Liver (tissue), 9 donors: ENCODE data around the gene CCDC178. TPM values are rescaled to one million over a fixed set of nuclear protein-coding genes. Genes with fewer than 3 reads are reported as not detected.

Experiments used
- DNase-seq: peaks from one replicate; pipeline ENCODE4 v3.0.0-alpha.2; 2017; ENCODE audit warnings: low spot score
- H3K27ac ChIP-seq, 2 donors: one replicate each; pipeline ENCODE4 v1.7.0; 2013; ENCODE audit warnings: inconsistent platforms in 2 of 2, low read length in 2 of 2, control low read depth in 1 of 2, low read depth in 1 of 2, mild to moderate bottlenecking in 1 of 2
- H3K27me3 ChIP-seq, 4 donors: one replicate each; pipeline versions ENCODE4 v1.6.1 to v1.7.0; 2013; ENCODE audit warnings: low read length in 3 of 4, inconsistent platforms in 1 of 4, mild to moderate bottlenecking in 1 of 4, moderate library complexity in 1 of 4; ENCODE audit not compliant: control insufficient read depth in 4 of 4, insufficient read depth in 4 of 4
- H3K36me3 ChIP-seq, 4 donors: one replicate each; pipeline versions ENCODE4 v1.6.1 to v1.7.0; 2013; ENCODE audit warnings: low read length in 3 of 4, mild to moderate bottlenecking in 3 of 4, low read depth in 1 of 4, moderate library complexity in 1 of 4; ENCODE audit not compliant: control insufficient read depth in 4 of 4, insufficient read depth in 3 of 4
- H3K4me1 ChIP-seq, 4 donors: one replicate each; pipeline versions ENCODE4 v1.6.1 to v1.7.0; 2013; ENCODE audit warnings: low read length in 3 of 4, mild to moderate bottlenecking in 3 of 4, moderate library complexity in 1 of 4; ENCODE audit not compliant: control insufficient read depth in 4 of 4, insufficient read depth in 4 of 4
- H3K4me3 ChIP-seq, 3 donors: one replicate each; pipeline versions ENCODE4 v1.6.1 to v1.7.0; 2013; ENCODE audit warnings: low read length in 3 of 3, control low read depth in 1 of 3, low read depth in 1 of 3, mild to moderate bottlenecking in 1 of 3
- H3K9ac ChIP-seq, 2 donors: one replicate each; pipeline ENCODE4 v1.7.0; 2013; ENCODE audit warnings: low read length in 2 of 2, mild to moderate bottlenecking in 2 of 2, moderate library complexity in 2 of 2, control low read depth in 1 of 2, low read depth in 1 of 2
- H3K9me3 ChIP-seq, 4 donors: one replicate each; pipeline versions ENCODE4 v1.6.1 to v1.7.0; 2013; ENCODE audit warnings: low read length in 3 of 4; ENCODE audit not compliant: control insufficient read depth in 4 of 4
- CTCF ChIP-seq: fragments of 150-350 bp; IDR thresholded peaks from 2 replicates; pipeline ENCODE4 v1.5.1; 2017; ENCODE audit warnings: improper control_type of control experiment, low read depth, low read length; ENCODE audit not compliant: missing input control
- EGR1 ChIP-seq, 2 donors: IDR thresholded peaks; 2 replicates each; pipeline ENCODE4 v1.6.1; 2016 to 2018; ENCODE audit warnings: antibody characterized with exemption in 2 of 2, low read depth in 2 of 2
- FOXA1 ChIP-seq: IDR thresholded peaks from 2 replicates; pipeline ENCODE4 v1.6.1; 2016; ENCODE audit warnings: antibody characterized with exemption
- GABPA ChIP-seq, 2 donors: IDR thresholded peaks in 1 of 2; conservative IDR thresholded peaks in 1 of 2; 2 replicates each; pipeline ENCODE4 v1.6.1; 2016; ENCODE audit warnings: antibody characterized with exemption in 2 of 2, mild to moderate bottlenecking in 1 of 2, moderate library complexity in 1 of 2
- HNF4A ChIP-seq, 2 donors: conservative IDR thresholded peaks; 2 replicates each; pipeline ENCODE4 v1.6.1; 2016; ENCODE audit warnings: antibody characterized with exemption in 2 of 2, mild to moderate bottlenecking in 2 of 2
- HNF4G ChIP-seq: IDR thresholded peaks from 2 replicates; pipeline ENCODE4 v1.6.1; 2016; ENCODE audit warnings: antibody characterized with exemption
- JUND ChIP-seq, 2 donors: IDR thresholded peaks; 2 replicates each; pipeline ENCODE4 v1.6.1; 2016; ENCODE audit warnings: antibody characterized with exemption in 2 of 2
- MAX ChIP-seq: IDR thresholded peaks from 2 replicates; pipeline ENCODE4 v1.6.1; 2016; ENCODE audit warnings: antibody characterized with exemption
- NR2F2 ChIP-seq: IDR thresholded peaks from 2 replicates; pipeline ENCODE4 v1.6.1; 2016; ENCODE audit warnings: antibody characterized with exemption
- RAD21 ChIP-seq, 2 donors: IDR thresholded peaks; 2 replicates each; pipeline ENCODE4 v1.6.1; 2016; ENCODE audit warnings: antibody characterized with exemption in 2 of 2, mild to moderate bottlenecking in 2 of 2
- REST ChIP-seq: IDR thresholded peaks from 2 replicates; pipeline ENCODE4 v1.6.1; 2016; ENCODE audit warnings: antibody characterized with exemption, mild to moderate bottlenecking
- RXRA ChIP-seq, 2 donors: IDR thresholded peaks; 2 replicates each; pipeline ENCODE4 v1.6.1; 2017 to 2018; ENCODE audit warnings: antibody characterized with exemption in 2 of 2, mild to moderate bottlenecking in 1 of 2
- SP1 ChIP-seq: IDR thresholded peaks from 2 replicates; pipeline ENCODE4 v1.6.1; 2018; ENCODE audit warnings: antibody characterized with exemption, mild to moderate bottlenecking
- TAF1 ChIP-seq: conservative IDR thresholded peaks from 2 replicates; pipeline ENCODE4 v1.6.1; 2016; ENCODE audit warnings: antibody characterized with exemption, mild to moderate bottlenecking
- YY1 ChIP-seq: IDR thresholded peaks from 2 replicates; pipeline ENCODE4 v1.6.1; 2016; ENCODE audit warnings: antibody characterized with exemption, mild to moderate bottlenecking
- WGBS: extraction: QIAGEN DNeasy Blood & Tissue Kit; methylation state at CpG from one replicate; pipeline ENCODE4 v1.1.7; 2013; 5-methylcytosine and 5-hydroxymethylcytosine counted together
- polyA plus RNA-seq, 2 donors: library from polyadenylated mRNA; stranded (reverse) in 1 of 2; unstranded in 1 of 2; fragments of 200-250 nt in 1 of 2; fragments of >200 nt in 1 of 2; fragmentation: Nextera tagmentation in 1 of 2; extraction: Ambion mirVana in 1 of 2; gene quantifications; one replicate each; pipeline versions ENCODE4 v1.2.1 to v1.2.3, GENCODE V29; 2013 to 2015
- total RNA-seq, 2 donors: library from RNA; depleted of rRNA; stranded (reverse); fragments of >200 nt; gene quantifications; one replicate each; pipeline ENCODE4 v1.2.3, GENCODE V29; 2014
- TF ChIP-seq, protein P1 (sequence below): IDR thresholded peaks from 2 replicates; pipeline ENCODE4 v1.6.1; 2016; ENCODE audit warnings: antibody characterized with exemption
- donor health status: healthy.
- donor health status: healthy.
- donor health status: healthy.
- donor health status: healthy.
- donor health status: healthy.

The CCDC178 gene
- total and polyA plus RNA-seq, 4 donors = not detected

GRCh38 chr18:33460681-33461080 lies 20.2 kb upstream of the CCDC178 start:
- Histone ChIP-seq H3K9ac (no peak overlapping the region), H3K36me3 (no peaks in the 10 kb centered on the region), H3K9me3 (no peaks in the 10 kb centered on the region), H3K27ac (no peak overlapping the region), H3K4me3 (no peak overlapping the region), H3K27me3 (no peaks in the 10 kb centered on the region), H3K4me1 (no peaks in the 10 kb centered on the region)
- whole genome bisulfite sequencing = 46% methylated on average over 1 of the region's 1 CpG
- no peak for DNase-seq
- no peak for TF ChIP-seq HNF4G
- TF ChIP-seq FOXA1 = no peak
- no peak for TF ChIP-seq CTCF
- no peak for TF ChIP-seq TAF1
- no peak for TF ChIP-seq EGR1 (IDR thresholded peaks at IDR 0.05; ENCODE audit: low read depth in 2 of 2)
- TF ChIP-seq YY1 = no peak

- TF ChIP-seq FOXA1 (no peak), GABPA (IDR thresholded peaks at IDR 0.05 in 1 of 2, conservative IDR thresholded peaks at IDR 0.05 in 1 of 2) (no peak), SP1 (no peak), HNF4A (conservative IDR thresholded peaks at IDR 0.05) (no peak), TAF1 (no peak), RAD21 (IDR thresholded peaks at IDR 0.05) (no peak), JUND (IDR thresholded peaks at IDR 0.05) (no peak), NR2F2 (no peak), MAX (no peak), RXRA (IDR thresholded peaks at IDR 0.05) (no peak), HNF4G (no peak), REST (no peak)
- TF ChIP-seq, protein P1, sequence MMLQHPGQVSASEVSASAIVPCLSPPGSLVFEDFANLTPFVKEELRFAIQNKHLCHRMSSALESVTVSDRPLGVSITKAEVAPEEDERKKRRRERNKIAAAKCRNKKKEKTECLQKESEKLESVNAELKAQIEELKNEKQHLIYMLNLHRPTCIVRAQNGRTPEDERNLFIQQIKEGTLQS = no peak
- Histone ChIP-seq H3K36me3 (no peaks in the 10 kb centered on the region), H3K4me3 (no peak overlapping the region), H3K27ac (no peak overlapping the region), H3K9me3 (no peaks in the 10 kb centered on the region), H3K4me1 (no peaks in the 10 kb centered on the region), H3K27me3 (no peaks in the 10 kb centered on the region), H3K9ac (no peak overlapping the region)
- no peak for DNase-seq
These were observed 19.1 kb upstream of the CCDC178 start for GRCh38 chr18:33459612-33460011.
